A549 (cell line): ENCODE data around the gene RNASE2.

Source experiments
- CTCF ChIP-seq: fragments of >200 bp; sonication (Bioruptor Twin); formaldehyde crosslinking; IDR thresholded peaks from 3 replicates; pipeline ENCODE4 v1.5.1; 2016
- NFE2L2 ChIP-seq: fragments of 150-350 bp; conservative IDR thresholded peaks from 2 replicates; pipeline ENCODE4 v1.6.1; 2014; ENCODE audit warnings: low read length

GRCh38 chr14:20996521-20996920 lies 41.2 kb downstream of the RNASE2 start:
- TF ChIP-seq CTCF (no peak), NFE2L2 (no peak)
